ENCODE measurements around the gene ATP6AP2. TPM values are rescaled to one million over a fixed set of nuclear protein-coding genes. Genes with fewer than 3 reads are reported as not detected.

Gene ATP6AP2
- total and polyA plus RNA-seq, 2 donors (not counting 1 experiment from before 2014, with no cell fraction given) = 29.0 to 53.3 TPM

- H3K27ac Mint-ChIP-seq = no peak overlapping the region
- intact Hi-C loops (cut with micrococcal nuclease) = no loop called here
- Histone ChIP-seq H3K4me3 (ENCODE audit: control extremely low read depth in 1 of 5, extremely low read depth in 1 of 5, insufficient read depth in 1 of 5, low read depth in 2 of 5, low read length in 4 of 5) (no peak overlapping the region), H3K4me2 (replicated peaks; ENCODE audit: low read depth, low read length, poor library complexity, severe bottlenecking) (no peak overlapping the region), H4K20me1 (ENCODE audit: control insufficient read depth, insufficient read depth, low read length, poor library complexity, severe bottlenecking) (no peaks in the 10 kb centered on the region), H3K9me3 (ENCODE audit: control extremely low read depth in 1 of 3, control insufficient read depth in 2 of 3, insufficient read depth in 1 of 3, low read length in 2 of 3) (no peaks in the 10 kb centered on the region), H3K27me3 (replicated peaks in 1 of 4; ENCODE audit: control extremely low read depth in 1 of 4, control insufficient read depth in 3 of 4, insufficient read depth in 4 of 4, low read length in 3 of 4) (no peaks in the 10 kb centered on the region), H3K4me1 (ENCODE audit: control insufficient read depth in 2 of 2, insufficient read depth in 2 of 2, low read length in 2 of 2) (peaks cover 0 to 4% of the 10 kb centered on the region in 2 donors), H3K79me2 (ENCODE audit: control insufficient read depth, insufficient read depth, low read length) (peaks cover 2% of the 10 kb centered on the region), H3K9ac (ENCODE audit: low read length) (no peak overlapping the region), H3K36me3 (replicated peaks in 1 of 2; ENCODE audit: control extremely low read depth in 1 of 2, control insufficient read depth in 1 of 2, extremely low read depth in 1 of 2, insufficient read depth in 2 of 2, low read length in 1 of 2) (peaks cover 10 to 22% of the 10 kb centered on the region in 2 experiments), H3K27ac (ENCODE audit: low read length in 2 of 2) (no peak overlapping the region), H2AFZ (ENCODE audit: insufficient read depth, low read depth, low read length, poor library complexity, severe bottlenecking) (no peak overlapping the region)
- WGBS (ENCODE audit: insufficient coverage) = 60% methylated on average over 1 of the region's 2 CpGs
- ChIA-PET POLR2A (no interaction called here), CTCF (interaction anchor here (0.5 to 5.3 kb wide), 8 partner anchors 10 to 143 kb away, joined by 3 to 64 read pairs (median 9); no protein-coding TSS in a partner anchor)
- H3K4me1 Mint-ChIP-seq = peaks cover 3% of the 10 kb centered on the region
- H3K4me3 Mint-ChIP-seq = no peak overlapping the region
- no peak for TF ChIP-seq EZH2 (IDR thresholded peaks at IDR 0.05; ENCODE audit: borderline replicate concordance, insufficient read depth, low read depth, low read length, poor library complexity, severe bottlenecking)
- TF ChIP-seq CTCF (IDR thresholded peaks at IDR 0.05) = no peak
- no peaks in the 10 kb centered on the region for H3K27me3 Mint-ChIP-seq
- ATAC-seq (ENCODE audit: low read depth) (no peak), DNase-seq (no peak)
- H3K9me3 Mint-ChIP-seq (ENCODE audit: insufficient read depth) = no peaks in the 10 kb centered on the region
Observed at GRCh38 chrX:40653535-40653934, 72.8 kb downstream of the ATP6AP2 start.

Small RNAs within 50 kb of the gene (small RNA-seq; reads per million reads assigned to genes)
- not detected for gene RNU7-164P (ENCODE audit: insufficient read length, low read depth, low replicate concordance)

Other genes starting within 250 kb of the ATP6AP2 start
- not detected in 2 replicates for gene MPC1L, start 42.5 kb downstream of the ATP6AP2 start, total RNA-seq
- gene MPC1L, start 42.5 kb downstream of the ATP6AP2 start, polyA plus RNA-seq = not detected in 2 replicates
- gene CXorf38, start 66.6 kb downstream of the ATP6AP2 start, total RNA-seq = 26.4 and 27.4 TPM in 2 replicates
- 28.1 and 34.1 TPM in 2 replicates for gene CXorf38, start 66.6 kb downstream of the ATP6AP2 start, polyA plus RNA-seq
- gene MED14, start 154.6 kb downstream of the ATP6AP2 start, total RNA-seq = 63.5 and 67.1 TPM in 2 replicates
- gene MED14, start 154.6 kb downstream of the ATP6AP2 start, polyA plus RNA-seq = 26.4 and 33.1 TPM in 2 replicates

Data from B cell (primary cell).